ENCODE measurements around the gene PDLIM3.
A peak's percentile ranks its signal among the peaks of the same experiment; 100 is the strongest.
"Not testable (repeated sequence)": the region's sequence is repeated elsewhere in the genome, so short reads cannot be mapped to it uniquely, and the experiment has no call there.

The PDLIM3 gene

GRCh38 chr4:185536411-185536709 lies 1.1 kb upstream of the PDLIM3 start:
- Histone ChIP-seq H3K9ac (ENCODE audit: low read depth in 1 of 2, low read length in 2 of 2) (no peak overlapping the region), H3K36me3 (ENCODE audit: control insufficient read depth in 1 of 2, insufficient read depth in 2 of 2, low read length in 2 of 2) (no peaks in the 10 kb centered on the region), H3K27me3 (ENCODE audit: control insufficient read depth in 1 of 2, insufficient read depth in 2 of 2, low read length in 2 of 2) (peaks cover 38 to 47% of the 10 kb centered on the region in 2 donors), H3K9me3 (ENCODE audit: control insufficient read depth in 1 of 2, low read length in 2 of 2) (no peaks in the 10 kb centered on the region), H3K4me3 (ENCODE audit: low read depth in 1 of 2, low read length in 2 of 2) (no peak overlapping the region), H3K27ac (ENCODE audit: low read depth, low read length) (no peak overlapping the region), H3K4me1 (ENCODE audit: control insufficient read depth in 1 of 2, insufficient read depth in 2 of 2, low read length in 2 of 2) (peaks cover 0 to 10% of the 10 kb centered on the region in 2 donors)

- H3K27ac ChIP-seq (ENCODE audit: low read depth, low read length): no peak overlapping the region
- H3K36me3 ChIP-seq (ENCODE audit: control insufficient read depth in 1 of 2, insufficient read depth in 2 of 2, low read length in 2 of 2): no peaks in the 10 kb centered on the region
- H3K27me3 ChIP-seq (ENCODE audit: control insufficient read depth in 1 of 2, insufficient read depth in 2 of 2, low read length in 2 of 2): peaks cover 38 to 42% of the 10 kb centered on the region in 2 donors
- H3K4me3 ChIP-seq (ENCODE audit: low read depth in 1 of 2, low read length in 2 of 2): peak overlapping the region in 1 of 2 donors; percentile 68
- H3K9me3 ChIP-seq (ENCODE audit: control insufficient read depth in 1 of 2, low read length in 2 of 2): no peaks in the 10 kb centered on the region
- H3K4me1 ChIP-seq (ENCODE audit: control insufficient read depth in 1 of 2, insufficient read depth in 2 of 2, low read length in 2 of 2): peaks cover 0 to 10% of the 10 kb centered on the region in 2 donors
- no peak overlapping the region for H3K9ac ChIP-seq (ENCODE audit: low read depth in 1 of 2, low read length in 2 of 2)
Measured at GRCh38 chr4:185535612-185536410, 504 bp upstream of the PDLIM3 start.

- Histone ChIP-seq H3K9me3 (ENCODE audit: control insufficient read depth in 1 of 2, low read length in 2 of 2) (no peaks in the 10 kb centered on the region), H3K27me3 (ENCODE audit: control insufficient read depth in 1 of 2, insufficient read depth in 2 of 2, low read length in 2 of 2) (peaks cover 42 to 46% of the 10 kb centered on the region in 2 donors), H3K36me3 (ENCODE audit: control insufficient read depth in 1 of 2, insufficient read depth in 2 of 2, low read length in 2 of 2) (no peaks in the 10 kb centered on the region), H3K9ac (ENCODE audit: low read depth in 1 of 2, low read length in 2 of 2) (peak overlapping the region in 1 of 2 donors; percentile 61), H3K4me3 (ENCODE audit: low read depth in 1 of 2, low read length in 2 of 2) (peak overlapping the region; percentile 60 to 68), H3K27ac (ENCODE audit: low read depth, low read length) (peak overlapping the region; percentile 54), H3K4me1 (ENCODE audit: control insufficient read depth in 1 of 2, insufficient read depth in 2 of 2, low read length in 2 of 2) (peaks cover 0 to 5% of the 10 kb centered on the region in 2 donors)
Measured at GRCh38 chr4:185534511-185534865, 819 bp downstream of the PDLIM3 start.

GRCh38 chr4:185532795-185533324 lies 2.4 kb downstream of the PDLIM3 start:
- H3K36me3 ChIP-seq (ENCODE audit: control insufficient read depth in 1 of 2, insufficient read depth in 2 of 2, low read length in 2 of 2): no peaks in the 10 kb centered on the region
- H3K4me3 ChIP-seq (ENCODE audit: low read depth in 1 of 2, low read length in 2 of 2): no peak overlapping the region
- H3K4me1 ChIP-seq (ENCODE audit: control insufficient read depth in 1 of 2, insufficient read depth in 2 of 2, low read length in 2 of 2): peaks cover 0 to 5% of the 10 kb centered on the region in 2 donors
- peaks cover 41 to 44% of the 10 kb centered on the region in 2 donors for H3K27me3 ChIP-seq (ENCODE audit: control insufficient read depth in 1 of 2, insufficient read depth in 2 of 2, low read length in 2 of 2)
- H3K9me3 ChIP-seq (ENCODE audit: control insufficient read depth in 1 of 2, low read length in 2 of 2): no peaks in the 10 kb centered on the region
- H3K9ac ChIP-seq (ENCODE audit: low read depth in 1 of 2, low read length in 2 of 2): no peak overlapping the region
- no peak overlapping the region for H3K27ac ChIP-seq (ENCODE audit: low read depth, low read length)

- Histone ChIP-seq H3K27ac (ENCODE audit: low read depth, low read length) (no peak overlapping the region), H3K27me3 (ENCODE audit: control insufficient read depth in 1 of 2, insufficient read depth in 2 of 2, low read length in 2 of 2) (peaks cover 35 to 39% of the 10 kb centered on the region in 2 donors), H3K4me1 (ENCODE audit: control insufficient read depth in 1 of 2, insufficient read depth in 2 of 2, low read length in 2 of 2) (peaks cover 0 to 5% of the 10 kb centered on the region in 2 donors), H3K36me3 (ENCODE audit: control insufficient read depth in 1 of 2, insufficient read depth in 2 of 2, low read length in 2 of 2) (no peaks in the 10 kb centered on the region), H3K4me3 (ENCODE audit: low read depth in 1 of 2, low read length in 2 of 2) (no peak overlapping the region), H3K9ac (ENCODE audit: low read depth in 1 of 2, low read length in 2 of 2) (no peak overlapping the region), H3K9me3 (ENCODE audit: control insufficient read depth in 1 of 2, low read length in 2 of 2) (no peaks in the 10 kb centered on the region)
Measured at GRCh38 chr4:185532293-185532692, 3.0 kb downstream of the PDLIM3 start.

- H3K4me3 ChIP-seq (ENCODE audit: low read depth in 1 of 2, low read length in 2 of 2); H3K9ac ChIP-seq (ENCODE audit: low read depth in 1 of 2, low read length in 2 of 2); H3K27ac ChIP-seq (ENCODE audit: low read depth, low read length); H3K4me1 ChIP-seq (ENCODE audit: control insufficient read depth in 1 of 2, insufficient read depth in 2 of 2, low read length in 2 of 2); H3K36me3 ChIP-seq (ENCODE audit: control insufficient read depth in 1 of 2, insufficient read depth in 2 of 2, low read length in 2 of 2); H3K9me3 ChIP-seq (ENCODE audit: control insufficient read depth in 1 of 2, low read length in 2 of 2): not testable (repeated sequence)
- peaks cover 32 to 38% of the 10 kb centered on the region in 2 donors for H3K27me3 ChIP-seq (ENCODE audit: control insufficient read depth in 1 of 2, insufficient read depth in 2 of 2, low read length in 2 of 2)
Measured at GRCh38 chr4:185531654-185532053, 3.7 kb downstream of the PDLIM3 start.

- Histone ChIP-seq H3K9ac (ENCODE audit: low read depth in 1 of 2, low read length in 2 of 2) (no peak overlapping the region), H3K9me3 (ENCODE audit: control insufficient read depth in 1 of 2, low read length in 2 of 2) (no peaks in the 10 kb centered on the region), H3K4me3 (ENCODE audit: low read depth in 1 of 2, low read length in 2 of 2) (no peak overlapping the region), H3K27ac (ENCODE audit: low read depth, low read length) (no peak overlapping the region), H3K27me3 (ENCODE audit: control insufficient read depth in 1 of 2, insufficient read depth in 2 of 2, low read length in 2 of 2) (peaks cover 17 to 24% of the 10 kb centered on the region in 2 donors), H3K4me1 (ENCODE audit: control insufficient read depth in 1 of 2, insufficient read depth in 2 of 2, low read length in 2 of 2) (no peaks in the 10 kb centered on the region), H3K36me3 (ENCODE audit: control insufficient read depth in 1 of 2, insufficient read depth in 2 of 2, low read length in 2 of 2) (no peaks in the 10 kb centered on the region)
Measured at GRCh38 chr4:185529413-185529812, 5.9 kb downstream of the PDLIM3 start.

- peaks cover 4 to 11% of the 10 kb centered on the region in 2 donors for H3K27me3 ChIP-seq (ENCODE audit: control insufficient read depth in 1 of 2, insufficient read depth in 2 of 2, low read length in 2 of 2)
- no peak overlapping the region for H3K27ac ChIP-seq (ENCODE audit: low read depth, low read length)
- no peak overlapping the region for H3K9ac ChIP-seq (ENCODE audit: low read depth in 1 of 2, low read length in 2 of 2)
Measured at GRCh38 chr4:185524888-185525863, 10.1 kb downstream of the PDLIM3 start.

GRCh38 chr4:185523862-185524261 lies 11.4 kb downstream of the PDLIM3 start:
- peaks cover 3 to 4% of the 10 kb centered on the region in 2 donors for H3K27me3 ChIP-seq (ENCODE audit: control insufficient read depth in 1 of 2, insufficient read depth in 2 of 2, low read length in 2 of 2)
- no peaks in the 10 kb centered on the region for H3K4me1 ChIP-seq (ENCODE audit: control insufficient read depth in 1 of 2, insufficient read depth in 2 of 2, low read length in 2 of 2)
- H3K27ac ChIP-seq (ENCODE audit: low read depth, low read length): no peak overlapping the region
- no peak overlapping the region for H3K9ac ChIP-seq (ENCODE audit: low read depth in 1 of 2, low read length in 2 of 2)
- H3K4me3 ChIP-seq (ENCODE audit: low read depth in 1 of 2, low read length in 2 of 2): no peak overlapping the region
- no peaks in the 10 kb centered on the region for H3K36me3 ChIP-seq (ENCODE audit: control insufficient read depth in 1 of 2, insufficient read depth in 2 of 2, low read length in 2 of 2)
- H3K9me3 ChIP-seq (ENCODE audit: control insufficient read depth in 1 of 2, low read length in 2 of 2): no peaks in the 10 kb centered on the region

More at GRCh38 chr4:185524888-185525863, 10.1 kb downstream of the PDLIM3 start:
- no peak overlapping the region for H3K4me3 ChIP-seq (ENCODE audit: low read depth in 1 of 2, low read length in 2 of 2)
- no peaks in the 10 kb centered on the region for H3K36me3 ChIP-seq (ENCODE audit: control insufficient read depth in 1 of 2, insufficient read depth in 2 of 2, low read length in 2 of 2)
- no peaks in the 10 kb centered on the region for H3K9me3 ChIP-seq (ENCODE audit: control insufficient read depth in 1 of 2, low read length in 2 of 2)
- H3K4me1 ChIP-seq (ENCODE audit: control insufficient read depth in 1 of 2, insufficient read depth in 2 of 2, low read length in 2 of 2): no peaks in the 10 kb centered on the region

GRCh38 chr4:185522451-185522850 lies 12.9 kb downstream of the PDLIM3 start:
- Histone ChIP-seq H3K36me3 (ENCODE audit: control insufficient read depth in 1 of 2, insufficient read depth in 2 of 2, low read length in 2 of 2) (no peaks in the 10 kb centered on the region), H3K9me3 (ENCODE audit: control insufficient read depth in 1 of 2, low read length in 2 of 2) (no peaks in the 10 kb centered on the region), H3K4me3 (ENCODE audit: low read depth in 1 of 2, low read length in 2 of 2) (no peak overlapping the region), H3K4me1 (ENCODE audit: control insufficient read depth in 1 of 2, insufficient read depth in 2 of 2, low read length in 2 of 2) (no peaks in the 10 kb centered on the region), H3K27ac (ENCODE audit: low read depth, low read length) (no peak overlapping the region), H3K27me3 (ENCODE audit: control insufficient read depth in 1 of 2, insufficient read depth in 2 of 2, low read length in 2 of 2) (no peaks in the 10 kb centered on the region), H3K9ac (ENCODE audit: low read depth in 1 of 2, low read length in 2 of 2) (no peak overlapping the region)

All from duodenal mucosa (tissue), 2 donors.